Globus pallidus (tissue), 1 donor: ENCODE data around the gene TMEM86A.

Experiments
- DNase-seq: peaks from one replicate; pipeline ENCODE4 v3.0.0-alpha.2; 2015; ENCODE audit warnings: low spot score

The TMEM86A gene

GRCh38 chr11:18726040-18726439 lies 27.5 kb downstream of the TMEM86A start, which contains the start of gene IGSF22:
Gene IGSF22, minus strand, starts transcription at chr11:18726188. Its CDS starts 1,952 bp downstream, at chr11:18724236.
- no peak for DNase-seq

GRCh38 chr11:18727479-18728236 lies 29.1 kb downstream of the TMEM86A start:
- no peak for DNase-seq

GRCh38 chr11:18728658-18729057 lies 30.1 kb downstream of the TMEM86A start:
- DNase-seq, result no peak

GRCh38 chr11:18729426-18729825 lies 30.8 kb downstream of the TMEM86A start:
- DNase-seq, result no peak

- DNase-seq, result no peak
Observed at GRCh38 chr11:18730020-18730419, 31.4 kb downstream of the TMEM86A start.

- no peak for DNase-seq
Observed at GRCh38 chr11:18731441-18731840, 32.9 kb downstream of the TMEM86A start.

- peak; percentile 29 for DNase-seq
Observed at GRCh38 chr11:18731949-18732821, 33.6 kb downstream of the TMEM86A start.

GRCh38 chr11:18733202-18733601 lies 34.6 kb downstream of the TMEM86A start:
- DNase-seq, result no peak

GRCh38 chr11:18736590-18737148 lies 38.1 kb downstream of the TMEM86A start:
- DNase-seq, result no peak

- no peak for DNase-seq
Observed at GRCh38 chr11:18737642-18738041, 39.1 kb downstream of the TMEM86A start.

- DNase-seq, result no peak
Observed at GRCh38 chr11:18739685-18740084, 41.1 kb downstream of the TMEM86A start.

- DNase-seq, result no peak
Observed at GRCh38 chr11:18741783-18742182, 43.2 kb downstream of the TMEM86A start.

- no peak for DNase-seq
Observed at GRCh38 chr11:18743365-18743764, 44.8 kb downstream of the TMEM86A start.

GRCh38 chr11:18743900-18744514 lies 45.4 kb downstream of the TMEM86A start:
- DNase-seq, result no peak

GRCh38 chr11:18745251-18745650 lies 46.7 kb downstream of the TMEM86A start:
- DNase-seq, result no peak

GRCh38 chr11:18748766-18749365 lies 50.3 kb downstream of the TMEM86A start:
- no peak for DNase-seq

GRCh38 chr11:18749681-18750319 lies 51.2 kb downstream of the TMEM86A start:
- no peak for DNase-seq

- DNase-seq, result no peak
Observed at GRCh38 chr11:18750944-18751343, 52.4 kb downstream of the TMEM86A start.

GRCh38 chr11:18752502-18752901 lies 53.9 kb downstream of the TMEM86A start:
- DNase-seq, result peak; percentile 36

- DNase-seq, result no peak
Observed at GRCh38 chr11:18754308-18754707, 55.7 kb downstream of the TMEM86A start.
